H1 (cell line): ENCODE results near the gene BRI3BP.

Experiments used
- MAX ChIP-seq: IDR thresholded peaks from 2 replicates; pipeline ENCODE4 v1.6.1; 2012; ENCODE audit warnings: inconsistent platforms
- POLR2A ChIP-seq, 2 experiments: IDR thresholded peaks; 1 replicate in 1 of 2; 2 replicates in 1 of 2; pipeline ENCODE4 v1.6.1; 2011; ENCODE audit warnings: low read depth in 2 of 2, low read length in 2 of 2, mild to moderate bottlenecking in 2 of 2; ENCODE audit errors: control extremely low read depth in 1 of 2
- SIN3A ChIP-seq, 2 experiments: IDR thresholded peaks in 1 of 2; conservative IDR thresholded peaks in 1 of 2; 2 replicates each; pipeline ENCODE4 v1.6.1; 2011 to 2012; ENCODE audit warnings: low read length in 2 of 2, improper control_type of control experiment in 1 of 2, low read depth in 1 of 2, mild to moderate bottlenecking in 1 of 2
- SP1 ChIP-seq: IDR thresholded peaks from 2 replicates; pipeline ENCODE4 v1.6.1; 2011; ENCODE audit warnings: low read depth, low read length

- TF ChIP-seq POLR2A (IDR thresholded peaks at IDR 0.05; ENCODE audit: control extremely low read depth in 1 of 2, low read depth in 2 of 2, low read length in 2 of 2) (no peak), MAX (no peak), SP1 (no peak), SIN3A (conservative IDR thresholded peaks at IDR 0.05 in 1 of 2, IDR thresholded peaks at IDR 0.05 in 1 of 2; ENCODE audit: low read depth in 1 of 2, low read length in 2 of 2) (no peak)
Measured at GRCh38 chr12:125056306-125056705, 62.9 kb downstream of the BRI3BP start.
